ENCODE results near the gene PKD2L1.

The PKD2L1 gene

GRCh38 chr10:100327718-100328009 lies 2.4 kb downstream of the PKD2L1 start:
- H3K14ac ChIP-seq (ENCODE audit: low read length), result no peak overlapping the region
- H2BK12ac ChIP-seq (ENCODE audit: low read length), result no peak overlapping the region
- no peak overlapping the region for H2AFZ ChIP-seq (ENCODE audit: low read length)
- H4K8ac ChIP-seq (ENCODE audit: low read depth, low read length), result no peak overlapping the region
- no peak overlapping the region for H2BK5ac ChIP-seq (ENCODE audit: low read length)
- H3K27ac ChIP-seq (replicated peaks; ENCODE audit: low read length), result no peak overlapping the region
- no peaks in the 10 kb centered on the region for H3K79me1 ChIP-seq (ENCODE audit: low read depth, low read length)
- no peak overlapping the region for H3K4me3 ChIP-seq (ENCODE audit: low read length in 2 of 2)
- no peak overlapping the region for H2BK120ac ChIP-seq (ENCODE audit: low read depth, low read length)
- DNase-seq (ENCODE audit: low spot score), result no peak
- H3K23ac ChIP-seq (ENCODE audit: low read depth, low read length, poor library complexity), result no peak overlapping the region
- WGBS, 2 donors (ENCODE audit: extremely low coverage in 2 of 2, insufficient read length in 2 of 2, insufficient replicate concordance in 1 of 2), result no CpG with 5 or more reads among the region's 3 CpGs
- no peak overlapping the region for H3K4me2 ChIP-seq (ENCODE audit: insufficient read depth, low read length, poor library complexity, severe bottlenecking)
- H3K4ac ChIP-seq (ENCODE audit: low read length), result no peak overlapping the region
- H2AK5ac ChIP-seq (ENCODE audit: low read depth, low read length), result no peak overlapping the region
- no peak overlapping the region for H4K91ac ChIP-seq (ENCODE audit: low read depth, low read length, poor library complexity)
- H3K4me1 ChIP-seq (ENCODE audit: control insufficient read depth in 2 of 2, insufficient read depth in 1 of 2, low read depth in 1 of 2, low read length in 2 of 2), result peaks cover 0 to under 1% of the 10 kb centered on the region in 2 donors
- H3K36me3 ChIP-seq (replicated peaks in 1 of 2; ENCODE audit: control insufficient read depth in 2 of 2, insufficient read depth in 2 of 2, low read length in 2 of 2), result no peaks in the 10 kb centered on the region
- H3K9me3 ChIP-seq (replicated peaks in 1 of 2; ENCODE audit: control insufficient read depth in 2 of 2, insufficient read depth in 1 of 2, low read depth in 1 of 2, low read length in 2 of 2), result no peaks in the 10 kb centered on the region
- no peak overlapping the region for H3K9ac ChIP-seq (ENCODE audit: low read depth, low read length, poor library complexity)
- no peak overlapping the region for H2BK15ac ChIP-seq (ENCODE audit: low read length)
- no peak overlapping the region for H3K18ac ChIP-seq (ENCODE audit: low read length)
- peaks cover 0 to 64% (median 0%) of the 10 kb centered on the region in 3 experiments for H3K27me3 ChIP-seq (ENCODE audit: control insufficient read depth in 3 of 3, insufficient read depth in 3 of 3, low read depth in 1 of 3, low read length in 3 of 3)

GRCh38 chr10:100327007-100327717 lies 2.9 kb downstream of the PKD2L1 start:
- Histone ChIP-seq H2AFZ (ENCODE audit: low read length) (no peak overlapping the region), H3K4me2 (ENCODE audit: insufficient read depth, low read length, poor library complexity, severe bottlenecking) (no peak overlapping the region), H2AK5ac (ENCODE audit: low read depth, low read length) (no peak overlapping the region), H3K4ac (ENCODE audit: low read length) (no peak overlapping the region), H2BK15ac (ENCODE audit: low read length) (no peak overlapping the region), H2BK5ac (ENCODE audit: low read length) (no peak overlapping the region), H2BK12ac (ENCODE audit: low read length) (no peak overlapping the region), H3K14ac (ENCODE audit: low read length) (no peak overlapping the region), H3K18ac (ENCODE audit: low read length) (no peak overlapping the region), H3K27me3 (ENCODE audit: control insufficient read depth in 3 of 3, insufficient read depth in 3 of 3, low read depth in 1 of 3, low read length in 3 of 3) (peaks cover 0 to 64% (median 0%) of the 10 kb centered on the region in 3 experiments), H4K8ac (ENCODE audit: low read depth, low read length) (no peak overlapping the region), H2BK120ac (ENCODE audit: low read depth, low read length) (no peak overlapping the region), H3K23ac (ENCODE audit: low read depth, low read length, poor library complexity) (no peak overlapping the region), H3K9ac (ENCODE audit: low read depth, low read length, poor library complexity) (no peak overlapping the region), H3K36me3 (replicated peaks in 1 of 2; ENCODE audit: control insufficient read depth in 2 of 2, insufficient read depth in 2 of 2, low read length in 2 of 2) (no peaks in the 10 kb centered on the region), H3K9me3 (replicated peaks in 1 of 2; ENCODE audit: control insufficient read depth in 2 of 2, insufficient read depth in 1 of 2, low read depth in 1 of 2, low read length in 2 of 2) (no peaks in the 10 kb centered on the region), H3K4me1 (ENCODE audit: control insufficient read depth in 2 of 2, insufficient read depth in 1 of 2, low read depth in 1 of 2, low read length in 2 of 2) (no peaks in the 10 kb centered on the region), H3K27ac (replicated peaks; ENCODE audit: low read length) (no peak overlapping the region), H3K4me3 (ENCODE audit: low read length in 2 of 2) (no peak overlapping the region), H4K91ac (ENCODE audit: low read depth, low read length, poor library complexity) (no peak overlapping the region), H3K79me1 (ENCODE audit: low read depth, low read length) (no peaks in the 10 kb centered on the region)
- DNase-seq (ENCODE audit: low spot score), result no peak
- WGBS, 2 donors (ENCODE audit: extremely low coverage in 2 of 2, insufficient read length in 2 of 2, insufficient replicate concordance in 1 of 2), result no CpG with 5 or more reads among the region's 8 CpGs

- Histone ChIP-seq H3K23ac (ENCODE audit: low read depth, low read length, poor library complexity) (no peak overlapping the region), H2AK5ac (ENCODE audit: low read depth, low read length) (no peak overlapping the region), H3K27ac (replicated peaks; ENCODE audit: low read length) (no peak overlapping the region), H3K14ac (ENCODE audit: low read length) (no peak overlapping the region), H3K4ac (ENCODE audit: low read length) (no peak overlapping the region), H4K8ac (ENCODE audit: low read depth, low read length) (no peak overlapping the region), H2BK15ac (ENCODE audit: low read length) (no peak overlapping the region), H3K79me1 (ENCODE audit: low read depth, low read length) (no peaks in the 10 kb centered on the region), H2AFZ (ENCODE audit: low read length) (no peak overlapping the region), H3K27me3 (ENCODE audit: control insufficient read depth in 3 of 3, insufficient read depth in 3 of 3, low read depth in 1 of 3, low read length in 3 of 3) (peaks cover 0 to 52% (median 0%) of the 10 kb centered on the region in 3 experiments), H2BK120ac (ENCODE audit: low read depth, low read length) (no peak overlapping the region), H3K36me3 (replicated peaks in 1 of 2; ENCODE audit: control insufficient read depth in 2 of 2, insufficient read depth in 2 of 2, low read length in 2 of 2) (no peaks in the 10 kb centered on the region), H2BK5ac (ENCODE audit: low read length) (no peak overlapping the region), H4K91ac (ENCODE audit: low read depth, low read length, poor library complexity) (no peak overlapping the region), H3K4me2 (ENCODE audit: insufficient read depth, low read length, poor library complexity, severe bottlenecking) (no peak overlapping the region), H3K9me3 (replicated peaks in 1 of 2; ENCODE audit: control insufficient read depth in 2 of 2, insufficient read depth in 1 of 2, low read depth in 1 of 2, low read length in 2 of 2) (no peaks in the 10 kb centered on the region), H3K9ac (ENCODE audit: low read depth, low read length, poor library complexity) (no peak overlapping the region), H3K4me1 (ENCODE audit: control insufficient read depth in 2 of 2, insufficient read depth in 1 of 2, low read depth in 1 of 2, low read length in 2 of 2) (no peaks in the 10 kb centered on the region), H2BK12ac (ENCODE audit: low read length) (no peak overlapping the region), H3K18ac (ENCODE audit: low read length) (no peak overlapping the region), H3K4me3 (ENCODE audit: low read length in 2 of 2) (no peak overlapping the region)
- WGBS, 2 donors (ENCODE audit: extremely low coverage in 2 of 2, insufficient read length in 2 of 2, insufficient replicate concordance in 1 of 2), result no CpG with 5 or more reads among the region's 7 CpGs
- no peak for DNase-seq (ENCODE audit: low spot score)
These were observed 4.9 kb downstream of the PKD2L1 start for GRCh38 chr10:100325158-100325557.

- no peak overlapping the region for H3K18ac ChIP-seq (ENCODE audit: low read length)
- no peak overlapping the region for H4K91ac ChIP-seq (ENCODE audit: low read depth, low read length, poor library complexity)
- no peaks in the 10 kb centered on the region for H3K9me3 ChIP-seq (replicated peaks in 1 of 2; ENCODE audit: control insufficient read depth in 2 of 2, insufficient read depth in 1 of 2, low read depth in 1 of 2, low read length in 2 of 2)
- H3K4ac ChIP-seq (ENCODE audit: low read length), result no peak overlapping the region
- H3K4me2 ChIP-seq (ENCODE audit: insufficient read depth, low read length, poor library complexity, severe bottlenecking), result no peak overlapping the region
- H2BK15ac ChIP-seq (ENCODE audit: low read length), result no peak overlapping the region
- DNase-seq (ENCODE audit: low spot score), result no peak
- H3K27ac ChIP-seq (replicated peaks; ENCODE audit: low read length), result no peak overlapping the region
- peaks cover 0 to 11% (median 0%) of the 10 kb centered on the region in 3 experiments for H3K27me3 ChIP-seq (ENCODE audit: control insufficient read depth in 3 of 3, insufficient read depth in 3 of 3, low read depth in 1 of 3, low read length in 3 of 3)
- H4K8ac ChIP-seq (ENCODE audit: low read depth, low read length), result no peak overlapping the region
- no peaks in the 10 kb centered on the region for H3K36me3 ChIP-seq (replicated peaks in 1 of 2; ENCODE audit: control insufficient read depth in 2 of 2, insufficient read depth in 2 of 2, low read length in 2 of 2)
- no peaks in the 10 kb centered on the region for H3K79me1 ChIP-seq (ENCODE audit: low read depth, low read length)
- WGBS, 2 donors (ENCODE audit: extremely low coverage in 2 of 2, insufficient read length in 2 of 2, insufficient replicate concordance in 1 of 2), result no CpG with 5 or more reads among the region's 1 CpG
- H2BK5ac ChIP-seq (ENCODE audit: low read length), result no peak overlapping the region
- no peak overlapping the region for H3K4me3 ChIP-seq (ENCODE audit: low read length in 2 of 2)
- H2AK5ac ChIP-seq (ENCODE audit: low read depth, low read length), result no peak overlapping the region
- H3K14ac ChIP-seq (ENCODE audit: low read length), result no peak overlapping the region
- H2BK120ac ChIP-seq (ENCODE audit: low read depth, low read length), result no peak overlapping the region
- H2BK12ac ChIP-seq (ENCODE audit: low read length), result no peak overlapping the region
- H3K4me1 ChIP-seq (ENCODE audit: control insufficient read depth in 2 of 2, insufficient read depth in 1 of 2, low read depth in 1 of 2, low read length in 2 of 2), result no peaks in the 10 kb centered on the region
- H3K9ac ChIP-seq (ENCODE audit: low read depth, low read length, poor library complexity), result no peak overlapping the region
- H3K23ac ChIP-seq (ENCODE audit: low read depth, low read length, poor library complexity), result no peak overlapping the region
- no peak overlapping the region for H2AFZ ChIP-seq (ENCODE audit: low read length)
These were observed 10.2 kb downstream of the PKD2L1 start for GRCh38 chr10:100319707-100320402.

Data from neuronal stem cell (in vitro differentiated cells).